Measurements from ENCODE around the gene KIAA0753. TPM values are rescaled to one million over a fixed set of nuclear protein-coding genes. Genes with fewer than 3 reads are reported as not detected.

Gene KIAA0753
- total RNA-seq, 1 donor from 2014 or later = 33.7 TPM

DNA sequence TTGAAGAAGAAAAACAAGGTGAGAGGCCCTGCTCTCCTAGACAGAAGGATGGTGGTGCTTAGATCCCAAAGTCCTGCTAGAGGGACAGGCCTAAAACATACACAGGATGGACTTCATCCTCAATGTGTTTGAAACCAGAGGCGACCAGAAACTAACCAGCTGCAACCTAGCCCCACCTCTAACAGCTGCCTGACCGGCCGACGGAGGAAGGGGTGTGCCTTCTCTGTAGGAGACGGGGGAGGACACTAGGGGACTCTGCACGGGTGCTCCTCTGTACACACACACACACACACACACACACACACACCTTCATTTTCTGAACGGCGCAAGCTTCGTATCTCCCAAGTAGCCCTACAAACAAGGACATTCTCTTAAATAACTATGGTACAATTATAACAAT is 59.9 kb downstream of the KIAA0753 start:
- Mint-ChIP-seq H3K4me3 (no peak overlapping the region), H3K27ac (no peak overlapping the region), H3K4me1 (ENCODE audit: unreplicated experiment) (peaks cover 11% of the 10 kb centered on the region), H3K27me3 (no peaks in the 10 kb centered on the region), H3K36me3 (peaks cover 68% of the 10 kb centered on the region), H3K9me3 (peaks cover 13% of the 10 kb centered on the region)
- no peak for DNase-seq (ENCODE audit: extremely low spot score, unreplicated experiment)
- TF ChIP-seq, protein P1, sequence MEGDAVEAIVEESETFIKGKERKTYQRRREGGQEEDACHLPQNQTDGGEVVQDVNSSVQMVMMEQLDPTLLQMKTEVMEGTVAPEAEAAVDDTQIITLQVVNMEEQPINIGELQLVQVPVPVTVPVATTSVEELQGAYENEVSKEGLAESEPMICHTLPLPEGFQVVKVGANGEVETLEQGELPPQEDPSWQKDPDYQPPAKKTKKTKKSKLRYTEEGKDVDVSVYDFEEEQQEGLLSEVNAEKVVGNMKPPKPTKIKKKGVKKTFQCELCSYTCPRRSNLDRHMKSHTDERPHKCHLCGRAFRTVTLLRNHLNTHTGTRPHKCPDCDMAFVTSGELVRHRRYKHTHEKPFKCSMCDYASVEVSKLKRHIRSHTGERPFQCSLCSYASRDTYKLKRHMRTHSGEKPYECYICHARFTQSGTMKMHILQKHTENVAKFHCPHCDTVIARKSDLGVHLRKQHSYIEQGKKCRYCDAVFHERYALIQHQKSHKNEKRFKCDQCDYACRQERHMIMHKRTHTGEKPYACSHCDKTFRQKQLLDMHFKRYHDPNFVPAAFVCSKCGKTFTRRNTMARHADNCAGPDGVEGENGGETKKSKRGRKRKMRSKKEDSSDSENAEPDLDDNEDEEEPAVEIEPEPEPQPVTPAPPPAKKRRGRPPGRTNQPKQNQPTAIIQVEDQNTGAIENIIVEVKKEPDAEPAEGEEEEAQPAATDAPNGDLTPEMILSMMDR (conservative IDR thresholded peaks at IDR 0.05) = no peak

GRCh38 chr17:6578491-6578890 is 62.0 kb downstream of the KIAA0753 start:
- peaks cover 53% of the 10 kb centered on the region for H3K36me3 Mint-ChIP-seq
- H3K9me3 Mint-ChIP-seq = peaks cover 12% of the 10 kb centered on the region
- H3K27me3 Mint-ChIP-seq = no peaks in the 10 kb centered on the region
- H3K4me1 Mint-ChIP-seq (ENCODE audit: unreplicated experiment) = peaks cover 20% of the 10 kb centered on the region
- TF ChIP-seq, protein P1 (conservative IDR thresholded peaks at IDR 0.05) = no peak
- no peak overlapping the region for H3K4me3 Mint-ChIP-seq
- peak overlapping the region; percentile 52 for H3K27ac Mint-ChIP-seq
- DNase-seq (ENCODE audit: extremely low spot score, unreplicated experiment) = no peak

GRCh38 chr17:6577686-6578263 is 62.7 kb downstream of the KIAA0753 start:
- peaks cover 20% of the 10 kb centered on the region for H3K4me1 Mint-ChIP-seq (ENCODE audit: unreplicated experiment)
- peaks cover 46% of the 10 kb centered on the region for H3K36me3 Mint-ChIP-seq
- H3K9me3 Mint-ChIP-seq = peaks cover 5% of the 10 kb centered on the region
- no peak for DNase-seq (ENCODE audit: extremely low spot score, unreplicated experiment)
- H3K27me3 Mint-ChIP-seq = no peaks in the 10 kb centered on the region
- H3K27ac Mint-ChIP-seq = no peak overlapping the region
- H3K4me3 Mint-ChIP-seq = no peak overlapping the region
- TF ChIP-seq, protein P1 (conservative IDR thresholded peaks at IDR 0.05) = no peak

- DNase-seq (ENCODE audit: extremely low spot score, unreplicated experiment) = no peak
- H3K36me3 Mint-ChIP-seq = peaks cover 33% of the 10 kb centered on the region
- H3K9me3 Mint-ChIP-seq = no peaks in the 10 kb centered on the region
- TF ChIP-seq, protein P1 (conservative IDR thresholded peaks at IDR 0.05) = no peak
- H3K27ac Mint-ChIP-seq = no peak overlapping the region
- H3K4me1 Mint-ChIP-seq (ENCODE audit: unreplicated experiment) = peaks cover 28% of the 10 kb centered on the region
- H3K27me3 Mint-ChIP-seq = no peaks in the 10 kb centered on the region
- H3K4me3 Mint-ChIP-seq = no peak overlapping the region
These were observed 64.3 kb downstream of the KIAA0753 start for GRCh38 chr17:6576038-6576785.

GRCh38 chr17:6575596-6575988 is 64.9 kb downstream of the KIAA0753 start:
- Mint-ChIP-seq H3K4me1 (ENCODE audit: unreplicated experiment) (peaks cover 35% of the 10 kb centered on the region), H3K9me3 (no peaks in the 10 kb centered on the region), H3K27ac (peak overlapping the region; percentile 8), H3K36me3 (peaks cover 29% of the 10 kb centered on the region), H3K27me3 (no peaks in the 10 kb centered on the region), H3K4me3 (peak overlapping the region; percentile 45)
- no peak for DNase-seq (ENCODE audit: extremely low spot score, unreplicated experiment)
- TF ChIP-seq, protein P1 (conservative IDR thresholded peaks at IDR 0.05) = no peak
